HUES6 (cell line): ENCODE measurements around the gene STAT3.
"Not testable (repeated sequence)": the region's sequence is repeated elsewhere in the genome, so short reads cannot be mapped to it uniquely, and the experiment has no call there.

Source experiments
- H3K27ac ChIP-seq: 2 replicates; pipeline ENCODE4 v1.7.0; 2013; ENCODE audit warnings: low read depth, mild to moderate bottlenecking, low read length, inconsistent platforms
- H3K27me3 ChIP-seq: 2 replicates; pipeline ENCODE4 v1.6.1; 2013; ENCODE audit warnings: low read length; ENCODE audit not compliant: control insufficient read depth, insufficient read depth
- H3K36me3 ChIP-seq: 2 replicates; pipeline ENCODE4 v1.6.1; 2013; ENCODE audit warnings: low read length; ENCODE audit not compliant: control insufficient read depth, insufficient read depth
- H3K4me1 ChIP-seq: 2 replicates; pipeline ENCODE4 v1.6.1; 2013; ENCODE audit warnings: low read length; ENCODE audit not compliant: control insufficient read depth, insufficient read depth
- H3K4me3 ChIP-seq: 2 replicates; pipeline ENCODE4 v1.5.1; 2013; ENCODE audit warnings: low read depth, low read length
- H3K9ac ChIP-seq: one replicate; pipeline ENCODE4 v1.6.1; 2013; ENCODE audit warnings: mild to moderate bottlenecking, low read length
- H3K9me3 ChIP-seq: 2 replicates; pipeline ENCODE4 v1.6.1; 2013; ENCODE audit warnings: low read depth, low read length; ENCODE audit not compliant: control insufficient read depth, insufficient read depth

Gene STAT3

GRCh38 chr17:42395601-42396000 lies 7.4 kb upstream of the STAT3 start:
- H3K9me3 ChIP-seq, H3K9ac ChIP-seq, H3K27me3 ChIP-seq, H3K36me3 ChIP-seq, H3K4me3 ChIP-seq, H3K27ac ChIP-seq: not testable (repeated sequence)
- peaks cover 10% of the 10 kb centered on the region for H3K4me1 ChIP-seq

- Histone ChIP-seq H3K36me3 (no peaks in the 10 kb centered on the region), H3K9me3 (no peaks in the 10 kb centered on the region), H3K27ac (no peak overlapping the region), H3K4me1 (peaks cover 7% of the 10 kb centered on the region), H3K9ac (no peak overlapping the region), H3K27me3 (no peaks in the 10 kb centered on the region), H3K4me3 (no peak overlapping the region)
Measured at GRCh38 chr17:42394838-42395237, 6.6 kb upstream of the STAT3 start.

GRCh38 chr17:42392692-42393415 lies 4.6 kb upstream of the STAT3 start:
- peaks cover 13% of the 10 kb centered on the region for H3K4me1 ChIP-seq
- no peaks in the 10 kb centered on the region for H3K36me3 ChIP-seq
- no peaks in the 10 kb centered on the region for H3K27me3 ChIP-seq
- H3K4me3 ChIP-seq: no peak overlapping the region
- no peaks in the 10 kb centered on the region for H3K9me3 ChIP-seq
- no peak overlapping the region for H3K9ac ChIP-seq
- no peak overlapping the region for H3K27ac ChIP-seq

- H3K4me3 ChIP-seq, H3K9me3 ChIP-seq, H3K36me3 ChIP-seq, H3K27me3 ChIP-seq, H3K27ac ChIP-seq, H3K9ac ChIP-seq: not testable (repeated sequence)
- H3K4me1 ChIP-seq: peaks cover 21% of the 10 kb centered on the region
Measured at GRCh38 chr17:42391439-42391838, 3.2 kb upstream of the STAT3 start.

- Histone ChIP-seq H3K9me3 (no peaks in the 10 kb centered on the region), H3K27ac (no peak overlapping the region), H3K4me3 (no peak overlapping the region), H3K4me1 (peaks cover 21% of the 10 kb centered on the region), H3K27me3 (no peaks in the 10 kb centered on the region), H3K36me3 (no peaks in the 10 kb centered on the region), H3K9ac (no peak overlapping the region)
Measured at GRCh38 chr17:42389899-42390298, 1.7 kb upstream of the STAT3 start.

- H3K4me1 ChIP-seq: peaks cover 21% of the 10 kb centered on the region
- H3K9me3 ChIP-seq: no peaks in the 10 kb centered on the region
- peak overlapping the region; percentile 65 for H3K27ac ChIP-seq
- H3K27me3 ChIP-seq: no peaks in the 10 kb centered on the region
- H3K9ac ChIP-seq: peak overlapping the region; percentile 72
- no peaks in the 10 kb centered on the region for H3K36me3 ChIP-seq
- H3K4me3 ChIP-seq: peak overlapping the region; percentile 65
Measured at GRCh38 chr17:42389135-42389417, 834 bp upstream of the STAT3 start.

GRCh38 chr17:42387661-42388380 lies 421 bp downstream of the STAT3 start:
- Histone ChIP-seq H3K4me3 (peak overlapping the region; percentile 85), H3K27ac (peak overlapping the region; percentile 73)

GRCh38 chr17:42386777-42387657 lies 1.2 kb downstream of the STAT3 start:
- H3K27ac ChIP-seq: peak overlapping the region; percentile 73; the same call in 1 of the 2 replicates
- peak overlapping the region; percentile 56 for H3K9ac ChIP-seq
- no peaks in the 10 kb centered on the region for H3K27me3 ChIP-seq
- no peaks in the 10 kb centered on the region for H3K36me3 ChIP-seq
- H3K9me3 ChIP-seq: no peaks in the 10 kb centered on the region
- H3K4me1 ChIP-seq: peaks cover 21% of the 10 kb centered on the region
- peak overlapping the region; percentile 85 for H3K4me3 ChIP-seq

More at GRCh38 chr17:42387661-42388380, 421 bp downstream of the STAT3 start:
- Histone ChIP-seq H3K36me3 (no peaks in the 10 kb centered on the region), H3K4me1 (peaks cover 21% of the 10 kb centered on the region), H3K27me3 (no peaks in the 10 kb centered on the region), H3K9me3 (no peaks in the 10 kb centered on the region), H3K9ac (peak overlapping the region; percentile 81)

GRCh38 chr17:42381898-42382297 lies 6.3 kb downstream of the STAT3 start:
- H3K4me1 ChIP-seq: peaks cover 19% of the 10 kb centered on the region
- no peaks in the 10 kb centered on the region for H3K9me3 ChIP-seq
- H3K27ac ChIP-seq: no peak overlapping the region
- no peak overlapping the region for H3K4me3 ChIP-seq
- 0 out of 2 replicates have a peak, but pooled peaks cover 4% of the 10 kb centered on the region for H3K36me3 ChIP-seq
- no peak overlapping the region for H3K9ac ChIP-seq
- H3K27me3 ChIP-seq: no peaks in the 10 kb centered on the region

- Histone ChIP-seq H3K9ac (no peak overlapping the region), H3K9me3 (no peaks in the 10 kb centered on the region), H3K27me3 (no peaks in the 10 kb centered on the region), H3K36me3 (0 out of 2 replicates have a peak, but pooled peaks cover 4% of the 10 kb centered on the region), H3K27ac (no peak overlapping the region), H3K4me3 (no peak overlapping the region), H3K4me1 (peaks cover 15% of the 10 kb centered on the region)
Measured at GRCh38 chr17:42380935-42381334, 7.3 kb downstream of the STAT3 start.
